Liver (tissue), 9 donors: ENCODE results near the gene PCNX2. TPM values are rescaled to one million over a fixed set of nuclear protein-coding genes. Genes with fewer than 3 reads are reported as not detected.

Source experiments
- DNase-seq: peaks from one replicate; pipeline ENCODE4 v3.0.0-alpha.2; 2017; ENCODE audit warnings: low spot score
- H3K27ac ChIP-seq, 2 donors: one replicate each; pipeline ENCODE4 v1.7.0; 2013; ENCODE audit warnings: inconsistent platforms in 2 of 2, low read length in 2 of 2, control low read depth in 1 of 2, low read depth in 1 of 2, mild to moderate bottlenecking in 1 of 2
- H3K27me3 ChIP-seq, 4 donors: one replicate each; pipeline versions ENCODE4 v1.6.1 to v1.7.0; 2013; ENCODE audit warnings: low read length in 3 of 4, inconsistent platforms in 1 of 4, mild to moderate bottlenecking in 1 of 4, moderate library complexity in 1 of 4; ENCODE audit not compliant: control insufficient read depth in 4 of 4, insufficient read depth in 4 of 4
- H3K36me3 ChIP-seq, 4 donors: one replicate each; pipeline versions ENCODE4 v1.6.1 to v1.7.0; 2013; ENCODE audit warnings: low read length in 3 of 4, mild to moderate bottlenecking in 3 of 4, low read depth in 1 of 4, moderate library complexity in 1 of 4; ENCODE audit not compliant: control insufficient read depth in 4 of 4, insufficient read depth in 3 of 4
- H3K4me1 ChIP-seq, 4 donors: one replicate each; pipeline versions ENCODE4 v1.6.1 to v1.7.0; 2013; ENCODE audit warnings: low read length in 3 of 4, mild to moderate bottlenecking in 3 of 4, moderate library complexity in 1 of 4; ENCODE audit not compliant: control insufficient read depth in 4 of 4, insufficient read depth in 4 of 4
- H3K4me3 ChIP-seq, 3 donors: one replicate each; pipeline versions ENCODE4 v1.6.1 to v1.7.0; 2013; ENCODE audit warnings: low read length in 3 of 3, control low read depth in 1 of 3, low read depth in 1 of 3, mild to moderate bottlenecking in 1 of 3
- H3K9ac ChIP-seq, 2 donors: one replicate each; pipeline ENCODE4 v1.7.0; 2013; ENCODE audit warnings: low read length in 2 of 2, mild to moderate bottlenecking in 2 of 2, moderate library complexity in 2 of 2, control low read depth in 1 of 2, low read depth in 1 of 2
- H3K9me3 ChIP-seq, 4 donors: one replicate each; pipeline versions ENCODE4 v1.6.1 to v1.7.0; 2013; ENCODE audit warnings: low read length in 3 of 4; ENCODE audit not compliant: control insufficient read depth in 4 of 4
- FOXA2 ChIP-seq: IDR thresholded peaks from 2 replicates; pipeline ENCODE4 v1.6.1; 2016; ENCODE audit warnings: antibody characterized with exemption
- GABPA ChIP-seq, 2 donors: IDR thresholded peaks in 1 of 2; conservative IDR thresholded peaks in 1 of 2; 2 replicates each; pipeline ENCODE4 v1.6.1; 2016; ENCODE audit warnings: antibody characterized with exemption in 2 of 2, mild to moderate bottlenecking in 1 of 2, moderate library complexity in 1 of 2
- HNF4A ChIP-seq, 2 donors: conservative IDR thresholded peaks; 2 replicates each; pipeline ENCODE4 v1.6.1; 2016; ENCODE audit warnings: antibody characterized with exemption in 2 of 2, mild to moderate bottlenecking in 2 of 2
- JUND ChIP-seq, 2 donors: IDR thresholded peaks; 2 replicates each; pipeline ENCODE4 v1.6.1; 2016; ENCODE audit warnings: antibody characterized with exemption in 2 of 2
- MAX ChIP-seq: IDR thresholded peaks from 2 replicates; pipeline ENCODE4 v1.6.1; 2016; ENCODE audit warnings: antibody characterized with exemption
- NR2F2 ChIP-seq: IDR thresholded peaks from 2 replicates; pipeline ENCODE4 v1.6.1; 2016; ENCODE audit warnings: antibody characterized with exemption
- RAD21 ChIP-seq, 2 donors: IDR thresholded peaks; 2 replicates each; pipeline ENCODE4 v1.6.1; 2016; ENCODE audit warnings: antibody characterized with exemption in 2 of 2, mild to moderate bottlenecking in 2 of 2
- SP1 ChIP-seq: IDR thresholded peaks from 2 replicates; pipeline ENCODE4 v1.6.1; 2018; ENCODE audit warnings: antibody characterized with exemption, mild to moderate bottlenecking
- YY1 ChIP-seq: IDR thresholded peaks from 2 replicates; pipeline ENCODE4 v1.6.1; 2016; ENCODE audit warnings: antibody characterized with exemption, mild to moderate bottlenecking
- ZBTB33 ChIP-seq: IDR thresholded peaks from 2 replicates; pipeline ENCODE4 v1.6.1; 2016; ENCODE audit warnings: antibody characterized with exemption
- WGBS: extraction: QIAGEN DNeasy Blood & Tissue Kit; methylation state at CpG from one replicate; pipeline ENCODE4 v1.1.7; 2013; 5-methylcytosine and 5-hydroxymethylcytosine counted together
- polyA plus RNA-seq, 2 donors: library from polyadenylated mRNA; stranded (reverse) in 1 of 2; unstranded in 1 of 2; fragments of 200-250 nt in 1 of 2; fragments of >200 nt in 1 of 2; fragmentation: Nextera tagmentation in 1 of 2; extraction: Ambion mirVana in 1 of 2; gene quantifications; one replicate each; pipeline versions ENCODE4 v1.2.1 to v1.2.3, GENCODE V29; 2013 to 2015
- total RNA-seq, 2 donors: library from RNA; depleted of rRNA; stranded (reverse); fragments of >200 nt; gene quantifications; one replicate each; pipeline ENCODE4 v1.2.3, GENCODE V29; 2014
- TF ChIP-seq, protein P1 (sequence below): IDR thresholded peaks from 2 replicates; pipeline ENCODE4 v1.6.1; 2016; ENCODE audit warnings: antibody characterized with exemption, mild to moderate bottlenecking
- donor health status: healthy.
- donor health status: healthy.
- donor health status: healthy.
- donor health status: healthy.
- donor health status: healthy.

PCNX2 gene
- total and polyA plus RNA-seq, 4 donors, result 0.20 to 3.1 (median 0.92) TPM

DNA sequence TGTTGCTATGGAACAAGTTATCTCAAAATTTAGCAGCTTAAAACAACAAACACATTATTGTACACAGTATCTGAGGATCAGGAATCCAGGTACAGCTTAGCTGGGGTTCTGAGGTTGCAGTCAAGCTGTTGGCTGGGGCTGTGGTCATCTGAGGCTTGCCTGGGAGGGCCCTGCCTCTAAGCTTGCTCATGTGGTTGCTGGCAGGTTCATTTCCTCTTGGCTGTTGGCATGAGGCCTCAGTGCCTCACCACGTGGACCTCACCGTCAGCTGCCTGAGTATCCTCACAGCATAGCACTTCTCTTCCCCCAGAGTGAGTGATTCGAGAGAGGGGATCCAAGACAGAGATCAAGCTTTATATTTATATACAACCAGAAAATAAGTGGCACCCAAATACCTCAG lies 326.6 kb downstream of the PCNX2 start (continued):
- TF ChIP-seq, protein P1, sequence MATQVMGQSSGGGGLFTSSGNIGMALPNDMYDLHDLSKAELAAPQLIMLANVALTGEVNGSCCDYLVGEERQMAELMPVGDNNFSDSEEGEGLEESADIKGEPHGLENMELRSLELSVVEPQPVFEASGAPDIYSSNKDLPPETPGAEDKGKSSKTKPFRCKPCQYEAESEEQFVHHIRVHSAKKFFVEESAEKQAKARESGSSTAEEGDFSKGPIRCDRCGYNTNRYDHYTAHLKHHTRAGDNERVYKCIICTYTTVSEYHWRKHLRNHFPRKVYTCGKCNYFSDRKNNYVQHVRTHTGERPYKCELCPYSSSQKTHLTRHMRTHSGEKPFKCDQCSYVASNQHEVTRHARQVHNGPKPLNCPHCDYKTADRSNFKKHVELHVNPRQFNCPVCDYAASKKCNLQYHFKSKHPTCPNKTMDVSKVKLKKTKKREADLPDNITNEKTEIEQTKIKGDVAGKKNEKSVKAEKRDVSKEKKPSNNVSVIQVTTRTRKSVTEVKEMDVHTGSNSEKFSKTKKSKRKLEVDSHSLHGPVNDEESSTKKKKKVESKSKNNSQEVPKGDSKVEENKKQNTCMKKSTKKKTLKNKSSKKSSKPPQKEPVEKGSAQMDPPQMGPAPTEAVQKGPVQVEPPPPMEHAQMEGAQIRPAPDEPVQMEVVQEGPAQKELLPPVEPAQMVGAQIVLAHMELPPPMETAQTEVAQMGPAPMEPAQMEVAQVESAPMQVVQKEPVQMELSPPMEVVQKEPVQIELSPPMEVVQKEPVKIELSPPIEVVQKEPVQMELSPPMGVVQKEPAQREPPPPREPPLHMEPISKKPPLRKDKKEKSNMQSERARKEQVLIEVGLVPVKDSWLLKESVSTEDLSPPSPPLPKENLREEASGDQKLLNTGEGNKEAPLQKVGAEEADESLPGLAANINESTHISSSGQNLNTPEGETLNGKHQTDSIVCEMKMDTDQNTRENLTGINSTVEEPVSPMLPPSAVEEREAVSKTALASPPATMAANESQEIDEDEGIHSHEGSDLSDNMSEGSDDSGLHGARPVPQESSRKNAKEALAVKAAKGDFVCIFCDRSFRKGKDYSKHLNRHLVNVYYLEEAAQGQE, result no peak
- TF ChIP-seq ZBTB33, result no peak

DNA sequence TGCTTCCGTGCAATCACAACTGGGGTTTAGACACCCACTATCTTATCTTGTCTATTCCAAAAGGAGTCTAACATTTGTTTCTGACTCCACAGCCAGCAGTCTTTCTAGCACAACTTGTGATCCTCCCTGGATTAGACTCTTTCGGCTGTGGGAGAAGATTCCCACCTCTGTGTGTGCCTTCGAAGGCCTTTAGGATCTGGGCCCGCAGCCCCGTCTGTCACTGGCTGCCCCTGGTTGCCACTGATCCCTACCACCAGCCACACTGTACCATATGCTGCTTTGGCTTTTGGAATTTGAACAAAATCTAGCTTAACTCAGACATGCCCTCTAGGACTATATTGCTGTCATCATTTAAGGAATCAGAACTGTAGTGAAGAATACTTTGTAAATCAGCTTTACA lies 327.1 kb downstream of the PCNX2 start:
- H3K9me3 ChIP-seq, result peaks cover 0 to 8% (median 1%) of the 10 kb centered on the region in 4 donors
- no peaks in the 10 kb centered on the region for H3K4me1 ChIP-seq
- H3K27ac ChIP-seq, result no peak overlapping the region
- TF ChIP-seq JUND (IDR thresholded peaks at IDR 0.05) (no peak), HNF4A (conservative IDR thresholded peaks at IDR 0.05) (no peak)
- DNase-seq, result no peak
- H3K9ac ChIP-seq, result no peak overlapping the region
- H3K4me3 ChIP-seq, result no peak overlapping the region
- 97% methylated on average over 5 of the region's 5 CpGs for WGBS
- no peaks in the 10 kb centered on the region for H3K27me3 ChIP-seq
- H3K36me3 ChIP-seq, result peaks cover 9 to 45% (median 27%) of the 10 kb centered on the region in 4 donors

DNA sequence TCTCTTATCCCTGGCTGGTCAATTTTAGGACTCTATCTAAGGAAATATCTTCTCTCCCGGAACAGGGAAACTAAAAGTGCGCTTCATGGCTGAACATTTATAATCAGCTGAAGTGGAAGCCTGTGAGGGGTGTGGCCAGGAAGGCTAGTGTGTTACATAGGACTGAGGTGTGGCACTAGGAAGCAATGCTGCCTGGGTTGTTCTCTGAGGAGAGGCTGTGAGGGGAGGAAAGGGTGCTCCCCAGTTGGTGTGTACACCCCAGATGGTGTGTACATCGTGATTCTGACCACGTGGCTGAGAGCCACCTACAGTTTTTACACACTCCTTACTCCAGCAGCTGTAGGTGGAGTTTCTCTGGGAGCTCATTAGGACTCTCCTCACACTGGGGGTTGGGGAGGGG lies 328.9 kb downstream of the PCNX2 start:
- Histone ChIP-seq H3K36me3 (peaks cover 7 to 28% (median 19%) of the 10 kb centered on the region in 4 donors), H3K9ac (no peak overlapping the region), H3K27ac (no peak overlapping the region), H3K4me1 (peaks cover 0 to 3% (median 0%) of the 10 kb centered on the region in 4 donors), H3K9me3 (no peaks in the 10 kb centered on the region), H3K27me3 (no peaks in the 10 kb centered on the region), H3K4me3 (no peak overlapping the region)
- TF ChIP-seq ZBTB33 (no peak), SP1 (no peak), JUND (IDR thresholded peaks at IDR 0.05) (no peak), MAX (no peak), YY1 (no peak), GABPA (IDR thresholded peaks at IDR 0.05 in 1 of 2, conservative IDR thresholded peaks at IDR 0.05 in 1 of 2) (no peak), RAD21 (IDR thresholded peaks at IDR 0.05) (no peak), HNF4A (conservative IDR thresholded peaks at IDR 0.05) (no peak), NR2F2 (no peak), FOXA2 (no peak)
- TF ChIP-seq, protein P1, result no peak
- 83% methylated on average over 4 of the region's 4 CpGs for WGBS
- no peak for DNase-seq
